Thymus (tissue), 11 donors: ENCODE measurements around the gene ATF4. TPM values are rescaled to one million over a fixed set of nuclear protein-coding genes. Genes with fewer than 3 reads are reported as not detected.
A peak's percentile ranks its signal among the peaks of the same experiment; 100 is the strongest.
"Not testable (repeated sequence)": the region's sequence is repeated elsewhere in the genome, so short reads cannot be mapped to it uniquely, and the experiment has no call there.

ENCODE experiments used
- DNase-seq, 9 donors: peaks; one replicate each; pipeline ENCODE4 v3.0.0-alpha.2; 2013; ENCODE audit warnings: low spot score in 9 of 9, low read depth in 6 of 9, missing footprints in 1 of 9
- H3K27ac ChIP-seq, 2 donors: one replicate each; pipeline ENCODE4 v1.5.1; 2013; ENCODE audit warnings: control low read depth in 1 of 2, low read depth in 1 of 2, low read length in 1 of 2, mild to moderate bottlenecking in 1 of 2, moderate library complexity in 1 of 2
- H3K27me3 ChIP-seq, 2 donors: one replicate each; pipeline ENCODE4 v1.5.1; 2013; ENCODE audit warnings: low read length in 1 of 2; ENCODE audit not compliant: control insufficient read depth in 2 of 2, insufficient read depth in 1 of 2
- H3K36me3 ChIP-seq, 2 donors: one replicate each; pipeline ENCODE4 v1.5.1; 2013; ENCODE audit warnings: low read length in 1 of 2, mild to moderate bottlenecking in 1 of 2, moderate library complexity in 1 of 2; ENCODE audit not compliant: control insufficient read depth in 2 of 2, insufficient read depth in 2 of 2
- H3K4me1 ChIP-seq, 2 donors: one replicate each; pipeline ENCODE4 v1.5.1; 2013; ENCODE audit warnings: low read length in 2 of 2; ENCODE audit not compliant: control insufficient read depth in 2 of 2, insufficient read depth in 2 of 2
- H3K4me3 ChIP-seq, 2 donors: one replicate each; pipeline ENCODE4 v1.5.1; 2013; ENCODE audit warnings: low read length in 2 of 2, control low read depth in 1 of 2, mild to moderate bottlenecking in 1 of 2
- H3K9me3 ChIP-seq, 2 donors: one replicate each; pipeline ENCODE4 v1.5.1; 2013; ENCODE audit warnings: low read length in 1 of 2, mild to moderate bottlenecking in 1 of 2; ENCODE audit not compliant: control insufficient read depth in 2 of 2, insufficient read depth in 1 of 2
- WGBS: extraction: QIAGEN DNeasy Blood & Tissue Kit; methylation state at CpG from one replicate; pipeline ENCODE4 v1.1.7; 2013; 5-methylcytosine and 5-hydroxymethylcytosine counted together
- polyA plus RNA-seq: library from polyadenylated mRNA; stranded (reverse); fragments of 200-250 nt; gene quantifications from one replicate; pipeline ENCODE4 v1.2.3, GENCODE V29; 2013
- total RNA-seq: library from RNA; stranded (reverse); fragments of 120-200 nt; gene quantifications from one replicate; pipeline ENCODE4 v1.2.4, GENCODE V29; 2013
- donor health status: healthy.

Gene ATF4
- total and polyA plus RNA-seq, 2 donors = 289 to 520 TPM

- peaks cover 27 to 40% of the 10 kb centered on the region in 2 donors for H3K36me3 ChIP-seq
- no peaks in the 10 kb centered on the region for H3K9me3 ChIP-seq
- peak within 1 kb of the TSS; percentile 58 to 87 for H3K27ac ChIP-seq
- peak; percentile 65 to 93 (median 85) for DNase-seq
- peak within 1 kb of the TSS; percentile 86 to 90 for H3K4me3 ChIP-seq
- under 1% methylated on average over 58 of the region's 58 CpGs for WGBS
- peaks cover 8 to 40% of the 10 kb centered on the region in 2 donors for H3K4me1 ChIP-seq
- no peaks in the 10 kb centered on the region for H3K27me3 ChIP-seq
These were observed 18.1 kb upstream of the ATF4 start, which contains the start of gene MIEF1 for GRCh38 chr22:39502109-39502788. Gene MIEF1 (plus strand): TSS chr22:39502290. CDS start chr22:39511295, 9,005 bp downstream.

GRCh38 chr22:39502789-39503409 lies 17.5 kb upstream of the ATF4 start:
- H3K9me3 ChIP-seq = no peaks in the 10 kb centered on the region
- H3K36me3 ChIP-seq = peaks cover 27 to 43% of the 10 kb centered on the region in 2 donors
- H3K4me3 ChIP-seq = peak overlapping the region; percentile 86 to 90
- H3K27me3 ChIP-seq = no peaks in the 10 kb centered on the region
- no peak for DNase-seq
- H3K4me1 ChIP-seq = peaks cover 8 to 33% of the 10 kb centered on the region in 2 donors
- peak overlapping the region in 1 of 2 donors; percentile 87 for H3K27ac ChIP-seq
- WGBS = 11% methylated on average over 18 of the region's 18 CpGs

DNA sequence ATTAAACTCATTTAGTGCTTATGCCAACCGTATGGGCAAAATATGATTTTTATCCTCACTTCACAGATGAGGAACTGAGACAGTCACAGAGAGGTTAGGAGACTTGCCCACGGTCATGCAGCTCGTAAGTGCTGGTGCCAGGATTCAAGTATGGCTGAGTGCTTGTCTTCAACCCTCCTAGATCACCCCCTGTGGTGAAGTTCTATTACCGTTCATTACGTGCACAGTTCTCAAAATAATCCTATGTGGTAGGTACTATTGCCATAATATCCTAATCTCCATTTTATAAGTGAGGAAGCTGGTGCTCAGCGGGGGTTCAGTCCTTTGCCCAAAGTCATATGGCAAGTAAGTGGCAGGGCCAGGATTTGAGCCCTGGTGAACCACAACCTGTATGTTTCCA lies 16.7 kb upstream of the ATF4 start:
- H3K4me1 ChIP-seq = peaks cover 8 to 29% of the 10 kb centered on the region in 2 donors
- DNase-seq = no peak
- peak overlapping the region in 1 of 2 donors; percentile 86 for H3K4me3 ChIP-seq
- peaks cover 30 to 51% of the 10 kb centered on the region in 2 donors for H3K36me3 ChIP-seq
- H3K9me3 ChIP-seq = no peaks in the 10 kb centered on the region
- H3K27me3 ChIP-seq = no peaks in the 10 kb centered on the region
- H3K27ac ChIP-seq = no peak overlapping the region
- 73% methylated on average over 6 of the region's 6 CpGs for WGBS

GRCh38 chr22:39504071-39504470 lies 16.3 kb upstream of the ATF4 start:
- no peak for DNase-seq
- WGBS = 98% methylated on average over 16 of the region's 16 CpGs
- no peak overlapping the region for H3K27ac ChIP-seq
- H3K27me3 ChIP-seq = no peaks in the 10 kb centered on the region
- peaks cover 8 to 26% of the 10 kb centered on the region in 2 donors for H3K4me1 ChIP-seq
- peaks cover 32 to 55% of the 10 kb centered on the region in 2 donors for H3K36me3 ChIP-seq
- H3K4me3 ChIP-seq = no peak overlapping the region
- H3K9me3 ChIP-seq = no peaks in the 10 kb centered on the region

DNA sequence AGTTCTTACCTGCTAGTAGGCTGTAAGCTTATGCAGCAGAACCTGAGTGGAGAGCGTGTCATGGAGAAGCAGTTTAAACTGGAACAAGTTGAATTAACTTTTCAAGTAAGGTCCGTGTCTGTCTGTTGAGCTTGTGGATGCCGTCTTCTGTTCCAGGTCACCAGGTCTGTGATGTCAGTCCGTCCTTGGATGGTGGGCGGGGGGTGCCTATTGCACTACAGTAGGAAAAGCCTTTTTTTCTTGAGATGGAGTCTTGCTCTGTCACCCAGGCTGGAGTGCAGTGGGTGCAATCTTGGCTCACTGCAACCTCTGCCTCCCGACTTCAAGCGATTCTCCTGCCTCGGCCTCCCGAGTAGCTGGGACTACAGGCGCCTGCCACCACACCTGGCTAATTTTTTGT lies 13.3 kb upstream of the ATF4 start:
- not testable (repeated sequence) for H3K27me3 ChIP-seq, DNase-seq, H3K4me3 ChIP-seq, H3K9me3 ChIP-seq, H3K27ac ChIP-seq
- H3K36me3 ChIP-seq = peaks cover 57 to 85% of the 10 kb centered on the region in 2 donors
- 85% methylated on average over 10 of the region's 10 CpGs for WGBS
- peaks cover 8 to 16% of the 10 kb centered on the region in 2 donors for H3K4me1 ChIP-seq

- Histone ChIP-seq H3K27ac (no peak overlapping the region), H3K36me3 (peaks cover 67 to 90% of the 10 kb centered on the region in 2 donors), H3K4me1 (peaks cover 2 to 8% of the 10 kb centered on the region in 2 donors), H3K27me3 (no peaks in the 10 kb centered on the region), H3K9me3 (peaks cover 0 to 1% of the 10 kb centered on the region in 2 donors), H3K4me3 (no peak overlapping the region)
- no peak for DNase-seq
- 92% methylated on average over 4 of the region's 4 CpGs for WGBS
These were observed 12.0 kb upstream of the ATF4 start for GRCh38 chr22:39508393-39508792.

- H3K4me1 ChIP-seq = no peaks in the 10 kb centered on the region
- no peaks in the 10 kb centered on the region for H3K27me3 ChIP-seq
- no peak overlapping the region for H3K4me3 ChIP-seq
- no peak overlapping the region for H3K27ac ChIP-seq
- 97% methylated on average over 4 of the region's 4 CpGs for WGBS
- H3K36me3 ChIP-seq = peaks cover 76 to 90% of the 10 kb centered on the region in 2 donors
- H3K9me3 ChIP-seq = peaks cover 0 to 1% of the 10 kb centered on the region in 2 donors
- DNase-seq = no peak
These were observed 9.7 kb upstream of the ATF4 start for GRCh38 chr22:39510529-39511149.

GRCh38 chr22:39511226-39511625 lies 9.1 kb upstream of the ATF4 start:
- Histone ChIP-seq H3K27ac (no peak overlapping the region), H3K9me3 (peaks cover 0 to 1% of the 10 kb centered on the region in 2 donors), H3K4me3 (no peak overlapping the region), H3K36me3 (peaks cover 70 to 90% of the 10 kb centered on the region in 2 donors), H3K27me3 (no peaks in the 10 kb centered on the region), H3K4me1 (no peaks in the 10 kb centered on the region)
- no peak for DNase-seq
- 98% methylated on average over 13 of the region's 13 CpGs for WGBS

DNA sequence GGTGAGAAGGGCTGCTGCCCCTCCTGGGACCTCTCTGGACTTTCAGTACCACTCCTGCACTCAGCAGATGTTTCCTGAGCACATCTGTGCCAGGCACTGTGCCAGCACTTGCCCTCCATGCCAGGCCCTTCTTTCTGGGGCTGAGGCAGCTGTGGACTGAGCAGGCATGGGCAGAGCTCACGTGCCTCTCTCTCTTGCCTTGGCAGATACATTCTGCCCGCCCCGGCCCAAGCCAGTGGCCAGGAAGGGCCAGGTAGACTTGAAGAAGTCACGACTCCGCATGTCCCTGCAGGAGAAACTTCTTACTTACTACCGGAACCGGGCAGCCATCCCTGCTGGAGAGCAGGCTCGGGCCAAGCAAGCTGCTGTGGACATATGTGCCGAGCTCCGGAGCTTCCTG lies 8.3 kb upstream of the ATF4 start:
- Histone ChIP-seq H3K27ac (no peak overlapping the region), H3K4me1 (no peaks in the 10 kb centered on the region)
- WGBS = 98% methylated on average over 10 of the region's 10 CpGs

More for the DNA sequence above, 8.3 kb upstream of the ATF4 start:
- H3K9me3 ChIP-seq = peaks cover 0 to 1% of the 10 kb centered on the region in 2 donors
- H3K27me3 ChIP-seq = no peaks in the 10 kb centered on the region
- DNase-seq = no peak
- no peak overlapping the region for H3K4me3 ChIP-seq
- H3K36me3 ChIP-seq = peaks cover 64 to 89% of the 10 kb centered on the region in 2 donors
